ENCODE data around the gene AFG1L.

DNA sequence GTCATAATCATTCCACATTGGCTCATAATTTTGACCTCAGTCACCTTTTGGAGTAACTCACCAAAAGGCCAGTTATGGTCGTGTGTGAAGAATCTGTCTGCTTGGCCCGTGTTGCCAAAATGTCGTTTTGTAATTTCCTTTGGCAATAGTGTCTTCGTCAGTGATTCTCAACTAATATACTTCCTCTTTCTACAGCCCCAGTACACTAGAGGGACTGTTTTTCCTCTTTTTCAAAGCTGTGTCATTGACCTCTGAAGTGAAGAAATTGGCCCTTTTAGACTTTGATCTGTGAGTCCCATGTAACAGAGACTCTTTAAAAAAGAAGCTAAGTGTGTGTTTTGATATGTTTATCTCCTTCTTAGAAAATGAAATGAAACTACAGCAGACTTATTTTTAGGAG lies 271.0 kb downstream of the AFG1L start:
- no peak for TF ChIP-seq POLR2A (IDR thresholded peaks at IDR 0.05)
- TF ChIP-seq, protein P1, sequence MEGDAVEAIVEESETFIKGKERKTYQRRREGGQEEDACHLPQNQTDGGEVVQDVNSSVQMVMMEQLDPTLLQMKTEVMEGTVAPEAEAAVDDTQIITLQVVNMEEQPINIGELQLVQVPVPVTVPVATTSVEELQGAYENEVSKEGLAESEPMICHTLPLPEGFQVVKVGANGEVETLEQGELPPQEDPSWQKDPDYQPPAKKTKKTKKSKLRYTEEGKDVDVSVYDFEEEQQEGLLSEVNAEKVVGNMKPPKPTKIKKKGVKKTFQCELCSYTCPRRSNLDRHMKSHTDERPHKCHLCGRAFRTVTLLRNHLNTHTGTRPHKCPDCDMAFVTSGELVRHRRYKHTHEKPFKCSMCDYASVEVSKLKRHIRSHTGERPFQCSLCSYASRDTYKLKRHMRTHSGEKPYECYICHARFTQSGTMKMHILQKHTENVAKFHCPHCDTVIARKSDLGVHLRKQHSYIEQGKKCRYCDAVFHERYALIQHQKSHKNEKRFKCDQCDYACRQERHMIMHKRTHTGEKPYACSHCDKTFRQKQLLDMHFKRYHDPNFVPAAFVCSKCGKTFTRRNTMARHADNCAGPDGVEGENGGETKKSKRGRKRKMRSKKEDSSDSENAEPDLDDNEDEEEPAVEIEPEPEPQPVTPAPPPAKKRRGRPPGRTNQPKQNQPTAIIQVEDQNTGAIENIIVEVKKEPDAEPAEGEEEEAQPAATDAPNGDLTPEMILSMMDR (IDR thresholded peaks at IDR 0.05), result peak in 3 of 6 experiments; percentile 11 to 29 (median 26)
